ENCODE data around the gene SLC35C1. TPM values are rescaled to one million over a fixed set of nuclear protein-coding genes. Genes with fewer than 3 reads are reported as not detected.

The SLC35C1 gene
- total RNA-seq, 1 donor from 2014 or later = 16.7 TPM

DNA sequence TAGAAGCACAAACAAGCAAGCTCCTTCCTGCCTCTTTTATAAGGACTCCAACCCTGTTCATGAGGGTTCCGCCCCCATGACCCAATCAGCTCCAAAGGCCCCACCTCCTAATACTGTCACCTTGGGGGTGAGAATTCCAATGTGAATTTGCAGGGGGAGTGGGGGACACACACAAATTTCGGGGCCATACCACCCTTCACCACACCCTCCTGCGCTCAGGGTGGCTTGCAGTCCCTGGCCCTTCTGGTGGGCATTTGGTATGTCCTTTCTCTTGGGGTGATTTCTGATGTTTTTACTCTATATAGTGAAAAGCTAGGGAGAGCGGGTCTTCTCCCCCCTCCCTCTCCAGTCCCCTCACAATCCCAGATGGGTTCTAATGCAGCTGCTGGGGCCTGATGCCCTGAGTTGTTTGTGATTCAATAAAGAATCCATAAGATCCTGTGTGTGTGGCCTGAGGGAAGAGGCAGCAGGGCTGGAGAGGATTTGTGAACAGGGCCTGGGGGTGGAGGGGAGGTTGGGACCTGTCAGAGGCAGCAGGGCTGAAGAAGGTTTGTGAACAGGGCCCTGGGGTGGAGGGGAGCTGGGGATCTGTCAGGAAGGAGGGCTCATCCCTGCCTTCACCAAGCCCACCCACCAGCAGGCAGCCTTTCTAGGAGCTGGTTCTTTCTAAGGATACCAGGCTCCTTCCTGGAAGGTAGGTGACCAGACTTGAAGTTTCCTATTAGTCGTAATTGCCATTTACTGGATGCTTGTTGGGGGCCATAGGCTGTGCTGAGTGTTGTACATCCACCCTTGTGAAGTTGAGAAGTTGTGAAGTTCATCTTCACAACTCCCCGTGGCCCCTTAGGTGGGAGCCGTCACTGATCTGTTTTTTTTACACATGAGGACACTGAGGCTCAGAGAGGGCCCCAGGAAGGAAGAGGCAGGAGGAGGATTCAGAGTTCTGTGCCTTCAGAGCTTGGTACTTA is 7.9 kb downstream of the SLC35C1 start:
- H3K9me3 ChIP-seq = no peaks in the 10 kb centered on the region
- intact Hi-C loops (cut with DNase I) = no loop called here
- no peak overlapping the region for H3K27ac ChIP-seq
- no peak overlapping the region for H3K4me3 ChIP-seq
- H3K36me3 ChIP-seq = peaks cover 3 to 30% of the 10 kb centered on the region in 2 donors
- H3K27me3 ChIP-seq = no peaks in the 10 kb centered on the region
- TF ChIP-seq POLR2A (IDR thresholded peaks at IDR 0.05) (no peak), POLR2AphosphoS5 (IDR thresholded peaks at IDR 0.05; ENCODE audit: insufficient read depth in 1 of 2, low read depth in 1 of 2) (no peak)
- TF ChIP-seq, protein P1, sequence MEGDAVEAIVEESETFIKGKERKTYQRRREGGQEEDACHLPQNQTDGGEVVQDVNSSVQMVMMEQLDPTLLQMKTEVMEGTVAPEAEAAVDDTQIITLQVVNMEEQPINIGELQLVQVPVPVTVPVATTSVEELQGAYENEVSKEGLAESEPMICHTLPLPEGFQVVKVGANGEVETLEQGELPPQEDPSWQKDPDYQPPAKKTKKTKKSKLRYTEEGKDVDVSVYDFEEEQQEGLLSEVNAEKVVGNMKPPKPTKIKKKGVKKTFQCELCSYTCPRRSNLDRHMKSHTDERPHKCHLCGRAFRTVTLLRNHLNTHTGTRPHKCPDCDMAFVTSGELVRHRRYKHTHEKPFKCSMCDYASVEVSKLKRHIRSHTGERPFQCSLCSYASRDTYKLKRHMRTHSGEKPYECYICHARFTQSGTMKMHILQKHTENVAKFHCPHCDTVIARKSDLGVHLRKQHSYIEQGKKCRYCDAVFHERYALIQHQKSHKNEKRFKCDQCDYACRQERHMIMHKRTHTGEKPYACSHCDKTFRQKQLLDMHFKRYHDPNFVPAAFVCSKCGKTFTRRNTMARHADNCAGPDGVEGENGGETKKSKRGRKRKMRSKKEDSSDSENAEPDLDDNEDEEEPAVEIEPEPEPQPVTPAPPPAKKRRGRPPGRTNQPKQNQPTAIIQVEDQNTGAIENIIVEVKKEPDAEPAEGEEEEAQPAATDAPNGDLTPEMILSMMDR (IDR thresholded peaks at IDR 0.05) = no peak
- no peak for DNase-seq (ENCODE audit: extremely low spot score in 2 of 2)
- H3K4me1 ChIP-seq = peaks cover 16% of the 10 kb centered on the region

DNA sequence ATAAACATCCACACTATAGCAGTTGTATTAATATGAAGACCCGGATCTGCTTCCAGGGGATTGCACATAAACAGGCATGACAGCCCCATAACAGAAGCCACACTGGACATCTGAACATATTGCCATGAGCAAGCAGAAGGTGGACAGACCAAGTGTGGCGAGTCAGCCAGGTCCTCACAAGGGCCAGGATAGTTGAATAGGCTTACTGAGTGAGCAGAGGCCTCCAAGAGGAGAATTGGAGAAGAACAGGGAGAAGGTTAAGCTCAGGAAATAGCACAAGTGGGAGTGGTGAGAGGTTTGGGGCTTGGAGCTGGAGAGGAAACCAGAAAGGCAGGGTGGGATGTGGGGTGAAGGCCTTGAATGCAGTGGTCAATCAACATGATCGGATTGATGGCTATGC is 10.8 kb downstream of the SLC35C1 start:
- TF ChIP-seq POLR2A (IDR thresholded peaks at IDR 0.05) (no peak), POLR2AphosphoS5 (IDR thresholded peaks at IDR 0.05; ENCODE audit: insufficient read depth in 1 of 2, low read depth in 1 of 2) (no peak)
- TF ChIP-seq, protein P1 (IDR thresholded peaks at IDR 0.05) = no peak
- DNase-seq (ENCODE audit: extremely low spot score in 2 of 2) = no peak
- H3K27ac ChIP-seq = no peak overlapping the region
- intact Hi-C loops (cut with DNase I) = no loop called here
- H3K36me3 ChIP-seq = peaks cover 3 to 18% of the 10 kb centered on the region in 2 donors
- H3K9me3 ChIP-seq = no peaks in the 10 kb centered on the region
- H3K4me1 ChIP-seq = no peaks in the 10 kb centered on the region
- H3K4me3 ChIP-seq = no peak overlapping the region
- no peaks in the 10 kb centered on the region for H3K27me3 ChIP-seq

DNA sequence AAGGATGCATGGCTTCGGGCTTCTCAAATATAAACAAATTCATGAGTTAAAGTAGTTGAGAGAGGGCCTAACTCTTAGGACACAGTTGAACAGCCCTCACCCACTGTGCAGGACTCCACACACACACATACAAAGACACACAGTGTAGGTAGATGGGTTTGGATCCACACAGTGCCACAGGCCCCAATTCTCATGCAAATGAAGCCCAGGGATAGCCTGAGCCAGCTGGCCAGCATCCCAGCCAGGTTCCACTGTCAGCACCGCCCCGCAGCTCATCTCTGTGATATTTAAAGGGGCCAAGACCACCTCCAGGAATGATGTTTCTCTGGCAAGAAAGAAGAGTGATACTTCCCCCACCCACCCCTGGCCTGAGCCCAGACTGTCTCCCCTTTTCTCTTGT is 11.7 kb downstream of the SLC35C1 start:
- no peaks in the 10 kb centered on the region for H3K27me3 ChIP-seq
- H3K27ac ChIP-seq = no peak overlapping the region
- H3K36me3 ChIP-seq = peaks cover 0 to 9% of the 10 kb centered on the region in 2 donors
- no peaks in the 10 kb centered on the region for H3K4me1 ChIP-seq
- DNase-seq (ENCODE audit: extremely low spot score in 2 of 2) = no peak
- TF ChIP-seq POLR2AphosphoS5 (IDR thresholded peaks at IDR 0.05; ENCODE audit: insufficient read depth in 1 of 2, low read depth in 1 of 2) (no peak), POLR2A (IDR thresholded peaks at IDR 0.05) (no peak)
- TF ChIP-seq, protein P1 (IDR thresholded peaks at IDR 0.05) = no peak
- intact Hi-C loops (cut with DNase I) = no loop called here
- H3K9me3 ChIP-seq = no peaks in the 10 kb centered on the region
- no peak overlapping the region for H3K4me3 ChIP-seq

DNA sequence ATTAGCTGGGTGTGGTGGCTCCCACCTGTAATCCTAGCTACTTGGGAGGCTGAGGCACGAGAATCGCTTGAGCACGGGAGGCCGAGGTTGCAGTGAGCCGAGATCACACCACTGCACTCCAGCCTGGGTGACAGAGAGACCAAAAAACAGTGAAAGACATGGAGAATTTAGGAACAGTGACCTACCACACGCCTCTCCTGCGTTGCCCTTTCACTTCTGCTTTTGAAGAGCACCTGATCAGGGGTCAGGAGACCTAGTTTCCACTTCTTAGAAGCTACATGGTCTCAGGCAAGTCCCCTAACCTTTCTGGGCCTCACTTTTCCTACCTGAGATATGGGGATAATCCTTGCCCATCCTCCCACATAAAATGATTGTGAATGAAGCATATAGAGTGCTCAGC is 12.2 kb downstream of the SLC35C1 start:
- Histone ChIP-seq H3K27me3 (no peaks in the 10 kb centered on the region), H3K36me3 (peaks cover 0 to 3% of the 10 kb centered on the region in 2 donors), H3K4me1 (no peaks in the 10 kb centered on the region), H3K27ac (no peak overlapping the region), H3K4me3 (no peak overlapping the region), H3K9me3 (no peaks in the 10 kb centered on the region)
- DNase-seq (ENCODE audit: extremely low spot score in 2 of 2) = no peak
- intact Hi-C loops (cut with DNase I) = no loop called here
- TF ChIP-seq POLR2A (IDR thresholded peaks at IDR 0.05) (no peak), POLR2AphosphoS5 (IDR thresholded peaks at IDR 0.05; ENCODE audit: insufficient read depth in 1 of 2, low read depth in 1 of 2) (no peak)
- TF ChIP-seq, protein P1 (IDR thresholded peaks at IDR 0.05) = no peak
